H9 (cell line): ENCODE measurements around the gene STXBP1. TPM values are rescaled to one million over a fixed set of nuclear protein-coding genes. Genes with fewer than 3 reads are reported as not detected.

Experiments
- DNase-seq: peaks from one replicate; pipeline ENCODE4 v3.0.0-alpha.2; 2017
- H2AFZ ChIP-seq: one replicate; pipeline ENCODE4 v1.6.1; 2013; ENCODE audit warnings: mild to moderate bottlenecking, low read length, control low read depth, moderate library complexity
- H2AK5ac ChIP-seq: 2 replicates; pipeline ENCODE4 v1.6.1; 2013; ENCODE audit warnings: low read length, control low read depth, mixed read lengths; ENCODE audit not compliant: insufficient read length
- H2BK120ac ChIP-seq: one replicate; pipeline ENCODE4 v1.6.1; 2013; ENCODE audit warnings: low read depth, mild to moderate bottlenecking, low read length, control low read depth, inconsistent platforms; ENCODE audit not compliant: poor library complexity, severe bottlenecking
- H2BK12ac ChIP-seq: 2 replicates; pipeline ENCODE4 v1.6.1; 2013; ENCODE audit warnings: low read length, control low read depth, mixed read lengths, low read depth; ENCODE audit not compliant: insufficient read length
- H2BK15ac ChIP-seq: 2 replicates; pipeline ENCODE4 v1.6.1; 2013; ENCODE audit warnings: low read depth, low read length, control low read depth
- H2BK20ac ChIP-seq: one replicate; pipeline ENCODE4 v1.6.1; 2013; ENCODE audit warnings: low read depth, mild to moderate bottlenecking, low read length, control low read depth, inconsistent platforms; ENCODE audit not compliant: poor library complexity, severe bottlenecking
- H2BK5ac ChIP-seq: 2 replicates; pipeline ENCODE4 v1.6.1; 2013; ENCODE audit warnings: low read length, control low read depth, mixed read lengths; ENCODE audit not compliant: insufficient read length
- H3K14ac ChIP-seq: 2 replicates; pipeline ENCODE4 v1.6.1; 2013; ENCODE audit warnings: low read length, control low read depth; ENCODE audit not compliant: insufficient read depth
- H3K18ac ChIP-seq: 2 replicates; pipeline ENCODE4 v1.6.1; 2013; ENCODE audit warnings: low read depth, mild to moderate bottlenecking, mixed read lengths, low read length, control low read depth; ENCODE audit not compliant: insufficient read length
- H3K23ac ChIP-seq: 2 replicates; pipeline ENCODE4 v1.6.1; 2013; ENCODE audit warnings: low read length, control low read depth, mixed read lengths, low read depth; ENCODE audit not compliant: insufficient read length
- H3K23me2 ChIP-seq: 2 replicates; pipeline ENCODE4 v1.6.1; 2013; ENCODE audit warnings: low read depth, mild to moderate bottlenecking, mixed read lengths, low read length, control low read depth; ENCODE audit not compliant: insufficient read length, poor library complexity, severe bottlenecking
- H3K27ac ChIP-seq: 2 replicates; pipeline ENCODE4 v1.5.1; 2013; ENCODE audit warnings: low read length, control low read depth, mixed read lengths, low read depth; ENCODE audit not compliant: insufficient read length
- H3K27me3 ChIP-seq: 2 replicates; pipeline ENCODE4 v1.6.1; 2013; ENCODE audit warnings: low read length, control low read depth, inconsistent platforms; ENCODE audit not compliant: insufficient read depth
- H3K4ac ChIP-seq: 2 replicates; pipeline ENCODE4 v1.6.1; 2013; ENCODE audit warnings: low read depth, mild to moderate bottlenecking, control low read depth, inconsistent platforms, low read length, moderate library complexity
- H3K4me1 ChIP-seq: 2 replicates; pipeline ENCODE4 v1.6.1; 2013; ENCODE audit warnings: low read length, control low read depth, inconsistent platforms; ENCODE audit not compliant: insufficient read depth
- H3K4me2 ChIP-seq: 2 replicates; pipeline ENCODE4 v1.6.1; 2013; ENCODE audit warnings: low read length, control low read depth, mixed read lengths; ENCODE audit not compliant: insufficient read length, insufficient read depth
- H3K56ac ChIP-seq: 2 replicates; pipeline ENCODE4 v1.6.1; 2013; ENCODE audit warnings: low read depth, mild to moderate bottlenecking, mixed read lengths, low read length, control low read depth; ENCODE audit not compliant: insufficient read length
- H3K79me1 ChIP-seq: 2 replicates; pipeline ENCODE4 v1.6.1; 2013; ENCODE audit warnings: low read depth, mild to moderate bottlenecking, moderate library complexity, low read length, control low read depth, inconsistent platforms; ENCODE audit not compliant: insufficient read depth, poor library complexity, severe bottlenecking
- H3K79me2 ChIP-seq: 2 replicates; pipeline ENCODE4 v1.6.1; 2013; ENCODE audit warnings: low read length, control low read depth, inconsistent platforms; ENCODE audit not compliant: insufficient read depth
- H3K9ac ChIP-seq: 2 replicates; pipeline ENCODE4 v1.6.1; 2013; ENCODE audit warnings: low read length, control low read depth, mixed read lengths; ENCODE audit not compliant: insufficient read length; ENCODE audit errors: extremely low read depth
- H3K9me3 ChIP-seq: one replicate; pipeline ENCODE4 v1.6.1; 2013; ENCODE audit warnings: low read depth, low read length, inconsistent platforms; ENCODE audit not compliant: control insufficient read depth
- H3T11ph ChIP-seq: one replicate; pipeline ENCODE4 v1.6.1; 2013; ENCODE audit warnings: mild to moderate bottlenecking, low read length, control low read depth, inconsistent platforms
- H4K20me1 ChIP-seq: one replicate; pipeline ENCODE4 v1.6.1; 2013; ENCODE audit not compliant: control insufficient read depth, insufficient read length, insufficient read depth
- H4K5ac ChIP-seq: 2 replicates; pipeline ENCODE4 v1.6.1; 2013; ENCODE audit warnings: low read depth, mild to moderate bottlenecking, mixed read lengths, low read length, control low read depth; ENCODE audit not compliant: insufficient read length
- H4K8ac ChIP-seq: replicated peaks from 2 replicates; pipeline ENCODE4 v1.6.1; 2013; ENCODE audit warnings: low read length, control low read depth, mixed read lengths, low read depth; ENCODE audit not compliant: insufficient read length
- H4K91ac ChIP-seq: 2 replicates; pipeline ENCODE4 v1.6.1; 2013; ENCODE audit warnings: low read depth, mild to moderate bottlenecking, moderate library complexity, mixed read lengths, low read length, control low read depth; ENCODE audit not compliant: insufficient read length
- H3K27ac Mint-ChIP-seq, 3 experiments: 2 replicates in 2 of 3; 3 replicates in 1 of 3; pipeline ENCODE4 v1.8.0; 2020 to 2021; ENCODE audit warnings: mixed read lengths in 3 of 3, mild to moderate bottlenecking in 1 of 3, moderate library complexity in 1 of 3
- H3K27me3 Mint-ChIP-seq: 2 replicates; pipeline ENCODE4 v1.8.0; 2021; ENCODE audit warnings: low read depth, mild to moderate bottlenecking, moderate library complexity, mixed read lengths
- H3K36me3 Mint-ChIP-seq, 3 experiments: 2 replicates in 2 of 3; 3 replicates in 1 of 3; pipeline ENCODE4 v1.8.0; 2020 to 2021; ENCODE audit warnings: low read depth in 3 of 3, mixed read lengths in 3 of 3; ENCODE audit not compliant: insufficient read depth in 1 of 3
- H3K4me1 Mint-ChIP-seq, 2 experiments: 2 replicates each; pipeline ENCODE4 v1.8.0; 2020; ENCODE audit warnings: mixed read lengths in 2 of 2
- H3K4me3 Mint-ChIP-seq, 2 experiments: 2 replicates in 1 of 2; 3 replicates in 1 of 2; pipeline ENCODE4 v1.8.0; 2020 to 2021; ENCODE audit warnings: mild to moderate bottlenecking in 2 of 2, mixed read lengths in 2 of 2, moderate library complexity in 1 of 2
- H3K9me3 Mint-ChIP-seq, 2 experiments: 2 replicates in 1 of 2; 3 replicates in 1 of 2; pipeline ENCODE4 v1.8.0; 2020; ENCODE audit warnings: mild to moderate bottlenecking in 2 of 2, mixed read lengths in 2 of 2, moderate library complexity in 1 of 2
- WGBS: extraction: QIAGEN DNeasy Blood & Tissue Kit; methylation state at CpG from one replicate; pipeline ENCODE4 v1.1.7; 2013; ENCODE audit warnings: missing lambda C conversion rate, low lambda C conversion rate, mixed read lengths; ENCODE audit not compliant: insufficient read length; ENCODE audit errors: extremely low coverage; 5-methylcytosine and 5-hydroxymethylcytosine counted together
- total RNA-seq: library from RNA; stranded (reverse); gene quantifications from 2 replicates; pipeline ENCODE4 v1.2.1, GENCODE V29; 2021
- TF ChIP-seq, protein P1 (sequence below): fragments of 200-600 bp; sonication (generic); conservative IDR thresholded peaks from 3 replicates; pipeline ENCODE4 v1.8.0; 2021; ENCODE audit warnings: antibody characterized with exemption, mild to moderate bottlenecking

Gene STXBP1
- total RNA-seq, 1 experiment from 2014 or later, result 22.3 TPM

DNA sequence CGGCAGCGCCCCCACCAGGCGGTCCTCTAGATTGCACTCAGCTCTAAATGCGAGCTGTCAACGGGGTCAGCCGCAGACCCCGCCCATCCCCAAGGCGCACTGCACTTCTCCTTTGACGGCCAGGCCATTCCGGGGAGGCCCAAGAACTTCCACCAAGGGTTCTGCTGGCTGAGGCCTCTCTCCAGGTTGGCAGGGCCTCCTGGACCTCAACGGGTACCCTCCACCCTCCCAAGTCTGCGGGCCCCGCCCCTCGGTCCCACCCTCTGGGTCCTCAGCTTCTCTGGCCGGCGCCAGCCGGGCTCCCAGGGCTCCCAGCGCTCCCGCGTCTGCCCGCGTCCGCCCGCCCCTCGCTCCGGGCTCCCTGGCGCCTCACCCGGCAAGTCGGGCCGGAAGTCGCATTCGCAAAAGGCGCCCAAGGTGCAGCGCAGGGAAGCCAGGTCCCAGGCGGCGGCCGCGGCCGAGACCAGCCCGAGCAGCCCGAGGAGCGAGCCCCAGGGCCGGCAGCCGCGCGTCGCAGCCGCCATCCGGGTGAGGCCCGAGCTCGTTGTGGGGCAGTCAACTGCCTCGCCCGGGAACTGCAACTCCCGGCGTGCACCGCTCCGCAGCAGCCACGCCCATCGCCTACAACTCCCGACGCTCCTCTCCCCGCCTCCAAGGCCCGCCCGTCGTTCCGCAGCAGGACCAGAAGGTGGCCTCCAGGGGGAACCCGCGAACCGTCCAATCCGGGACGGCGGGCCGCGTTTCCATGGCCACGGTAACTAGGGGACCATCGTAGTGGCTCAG is 122.9 kb downstream of the STXBP1 start, which contains the start of gene TOR2A:
Gene TOR2A (minus strand): TSS at position 548 of the 783 bp plus-strand sequence. CDS start 24 bp downstream, at position 524.
- peak; percentile 98 for DNase-seq
- no peaks in the 10 kb centered on the region for H3K9me3 Mint-ChIP-seq
- TF ChIP-seq, protein P1, sequence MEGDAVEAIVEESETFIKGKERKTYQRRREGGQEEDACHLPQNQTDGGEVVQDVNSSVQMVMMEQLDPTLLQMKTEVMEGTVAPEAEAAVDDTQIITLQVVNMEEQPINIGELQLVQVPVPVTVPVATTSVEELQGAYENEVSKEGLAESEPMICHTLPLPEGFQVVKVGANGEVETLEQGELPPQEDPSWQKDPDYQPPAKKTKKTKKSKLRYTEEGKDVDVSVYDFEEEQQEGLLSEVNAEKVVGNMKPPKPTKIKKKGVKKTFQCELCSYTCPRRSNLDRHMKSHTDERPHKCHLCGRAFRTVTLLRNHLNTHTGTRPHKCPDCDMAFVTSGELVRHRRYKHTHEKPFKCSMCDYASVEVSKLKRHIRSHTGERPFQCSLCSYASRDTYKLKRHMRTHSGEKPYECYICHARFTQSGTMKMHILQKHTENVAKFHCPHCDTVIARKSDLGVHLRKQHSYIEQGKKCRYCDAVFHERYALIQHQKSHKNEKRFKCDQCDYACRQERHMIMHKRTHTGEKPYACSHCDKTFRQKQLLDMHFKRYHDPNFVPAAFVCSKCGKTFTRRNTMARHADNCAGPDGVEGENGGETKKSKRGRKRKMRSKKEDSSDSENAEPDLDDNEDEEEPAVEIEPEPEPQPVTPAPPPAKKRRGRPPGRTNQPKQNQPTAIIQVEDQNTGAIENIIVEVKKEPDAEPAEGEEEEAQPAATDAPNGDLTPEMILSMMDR, result peak; percentile 93
- H4K91ac ChIP-seq, result no peak within 1 kb of the TSS
- no peak within 1 kb of the TSS for H3K56ac ChIP-seq
- no peaks in the 10 kb centered on the region for H4K20me1 ChIP-seq
- H3K9me3 ChIP-seq, result no peaks in the 10 kb centered on the region
- H4K8ac ChIP-seq, result no peak within 1 kb of the TSS
- no peaks in the 10 kb centered on the region for H3K27me3 ChIP-seq
- peaks cover 9 to 10% of the 10 kb centered on the region in 2 experiments for H3K4me1 Mint-ChIP-seq
- H2BK120ac ChIP-seq, result peak within 1 kb of the TSS; percentile 54
- peak within 1 kb of the TSS; percentile 70 to 89 for H3K4me3 Mint-ChIP-seq
- peak within 1 kb of the TSS; percentile 15 for H3K4ac ChIP-seq
- H3K18ac ChIP-seq, result peak within 1 kb of the TSS; percentile 89
- H3K79me2 ChIP-seq, result no peaks in the 10 kb centered on the region
- H2BK15ac ChIP-seq, result no peak within 1 kb of the TSS
- no peak within 1 kb of the TSS for H3K23ac ChIP-seq
- peak within 1 kb of the TSS; percentile 0 for H3T11ph ChIP-seq
- H3K4me2 ChIP-seq, result peak within 1 kb of the TSS; percentile 34
- H3K4me1 ChIP-seq, result no peaks in the 10 kb centered on the region
- H3K27ac Mint-ChIP-seq, result peak within 1 kb of the TSS in 1 of 3 experiments; percentile 77; a peak in 2 of 7 replicates
- peak within 1 kb of the TSS; percentile 85; the same call in 1 of the 2 replicates for H3K14ac ChIP-seq
- H3K36me3 Mint-ChIP-seq, result no peaks in the 10 kb centered on the region; a peak in 1 of 7 replicates
- H2BK20ac ChIP-seq, result peak within 1 kb of the TSS; percentile 92
- H3K23me2 ChIP-seq, result no peaks in the 10 kb centered on the region
- peaks cover 15% of the 10 kb centered on the region for H3K27me3 Mint-ChIP-seq
- no peak within 1 kb of the TSS for H2AK5ac ChIP-seq
- H4K5ac ChIP-seq, result no peak within 1 kb of the TSS
- WGBS, result no CpG with 5 or more reads among the region's 76 CpGs
- H2BK12ac ChIP-seq, result no peak within 1 kb of the TSS
- no peaks in the 10 kb centered on the region for H3K79me1 ChIP-seq
- H2AFZ ChIP-seq, result no peak within 1 kb of the TSS
- no peak within 1 kb of the TSS for H2BK5ac ChIP-seq
- no peak within 1 kb of the TSS for H3K27ac ChIP-seq
- no peak within 1 kb of the TSS for H3K9ac ChIP-seq
